Measurements from ENCODE around the gene GNAQ. TPM values are rescaled to one million over a fixed set of nuclear protein-coding genes. Genes with fewer than 3 reads are reported as not detected.

GNAQ gene
- total and polyA plus RNA-seq, 2 experiments from 2014 or later: 21.1 to 32.8 TPM

- Histone ChIP-seq H3K4me3 (no peak overlapping the region), H3K9me3 (ENCODE audit: low read depth) (no peaks in the 10 kb centered on the region), H3K4me1 (ENCODE audit: low read depth) (peaks cover 15% of the 10 kb centered on the region), H3K36me3 (no peaks in the 10 kb centered on the region), H3K27ac (no peak overlapping the region), H3K27me3 (no peaks in the 10 kb centered on the region)
- no peak for TF ChIP-seq CTCF (IDR thresholded peaks at IDR 0.05; ENCODE audit: low read depth, low read length)
- DNase-seq (ENCODE audit: low read depth in 1 of 2, low spot score in 1 of 2): no peak
These were observed 31.4 kb downstream of the GNAQ start for GRCh38 chr9:78000221-78000620.

GRCh38 chr9:77999231-77999631, 32.4 kb downstream of the GNAQ start:
- DNase-seq (ENCODE audit: low read depth in 1 of 2, low spot score in 1 of 2): peak in 1 of 2 donors; percentile 19
- H3K4me1 ChIP-seq (ENCODE audit: low read depth): peaks cover 15% of the 10 kb centered on the region
- no peak for TF ChIP-seq CTCF (IDR thresholded peaks at IDR 0.05; ENCODE audit: low read depth, low read length)
- H3K27ac ChIP-seq: no peak overlapping the region
- no peaks in the 10 kb centered on the region for H3K36me3 ChIP-seq
- H3K4me3 ChIP-seq: no peak overlapping the region
- H3K27me3 ChIP-seq: no peaks in the 10 kb centered on the region
- H3K9me3 ChIP-seq (ENCODE audit: low read depth): no peaks in the 10 kb centered on the region

- no peaks in the 10 kb centered on the region for H3K36me3 ChIP-seq
- DNase-seq (ENCODE audit: low read depth in 1 of 2, low spot score in 1 of 2): peak in 1 of 2 donors; percentile 28
- TF ChIP-seq CTCF (IDR thresholded peaks at IDR 0.05; ENCODE audit: low read depth, low read length): no peak
- no peaks in the 10 kb centered on the region for H3K27me3 ChIP-seq
- H3K4me3 ChIP-seq: no peak overlapping the region
- H3K9me3 ChIP-seq (ENCODE audit: low read depth): no peaks in the 10 kb centered on the region
- no peak overlapping the region for H3K27ac ChIP-seq
- H3K4me1 ChIP-seq (ENCODE audit: low read depth): peaks cover 15% of the 10 kb centered on the region
These were observed 33.9 kb downstream of the GNAQ start for GRCh38 chr9:77997611-77998284.

- H3K27ac ChIP-seq: no peak overlapping the region
- DNase-seq (ENCODE audit: low read depth in 1 of 2, low spot score in 1 of 2): no peak
- peaks cover 11% of the 10 kb centered on the region for H3K4me1 ChIP-seq (ENCODE audit: low read depth)
- no peaks in the 10 kb centered on the region for H3K36me3 ChIP-seq
- H3K27me3 ChIP-seq: no peaks in the 10 kb centered on the region
- no peaks in the 10 kb centered on the region for H3K9me3 ChIP-seq (ENCODE audit: low read depth)
- TF ChIP-seq CTCF (IDR thresholded peaks at IDR 0.05; ENCODE audit: low read depth, low read length): no peak
- H3K4me3 ChIP-seq: no peak overlapping the region
These were observed 34.9 kb downstream of the GNAQ start for GRCh38 chr9:77996696-77997095.

- H3K36me3 ChIP-seq: no peaks in the 10 kb centered on the region
- H3K9me3 ChIP-seq (ENCODE audit: low read depth): no peaks in the 10 kb centered on the region
- TF ChIP-seq CTCF (IDR thresholded peaks at IDR 0.05; ENCODE audit: low read depth, low read length): no peak
- no peak for DNase-seq (ENCODE audit: low read depth in 1 of 2, low spot score in 1 of 2)
- H3K27ac ChIP-seq: no peak overlapping the region
- no peak overlapping the region for H3K4me3 ChIP-seq
- H3K27me3 ChIP-seq: no peaks in the 10 kb centered on the region
- peaks cover 4% of the 10 kb centered on the region for H3K4me1 ChIP-seq (ENCODE audit: low read depth)
These were observed 40.4 kb downstream of the GNAQ start for GRCh38 chr9:77991191-77991590.

All from cardiac muscle cell (in vitro differentiated cells and primary cell).